Cardiac muscle cell (in vitro differentiated cells and primary cell): ENCODE measurements around the gene GUCY2F. TPM values are rescaled to one million over a fixed set of nuclear protein-coding genes. Genes with fewer than 3 reads are reported as not detected.

ENCODE experiments used
- DNase-seq, 2 donors: peaks; one replicate each; pipeline versions ENCODE4 v3.0.0 to v3.0.0-alpha.2; 2010 to 2017; ENCODE audit warnings: low read depth in 1 of 2, low spot score in 1 of 2
- H3K27ac ChIP-seq: fragments of 200-600 bp; sonication (generic); 2 replicates; pipeline ENCODE4 v1.5.1; 2016
- H3K27me3 ChIP-seq: fragments of 200-600 bp; sonication (generic); 2 replicates; pipeline ENCODE4 v1.6.0; 2016; ENCODE audit warnings: control low read depth
- H3K36me3 ChIP-seq: fragments of 200-600 bp; sonication (generic); 2 replicates; pipeline ENCODE4 v1.5.1; 2016; ENCODE audit warnings: control low read depth
- H3K4me1 ChIP-seq: fragments of 200-600 bp; sonication (generic); 2 replicates; pipeline ENCODE4 v1.8.1; 2017; ENCODE audit warnings: low read depth, mild to moderate bottlenecking, mixed run types
- H3K4me3 ChIP-seq: fragments of 200-600 bp; sonication (generic); 2 replicates; pipeline ENCODE4 v1.5.1; 2016; ENCODE audit warnings: mild to moderate bottlenecking
- H3K9me3 ChIP-seq: fragments of 200-600 bp; sonication (generic); 2 replicates; pipeline ENCODE4 v1.5.1; 2017; ENCODE audit warnings: low read depth, mild to moderate bottlenecking, control low read depth
- polyA plus RNA-seq: library from polyadenylated mRNA; unstranded; fragments of >200 nt; fragmentation: Nextera tagmentation; extraction: Ambion mirVana; gene quantifications from 2 replicates; pipeline ENCODE4 v1.2.1, GENCODE V29; 2016
- total RNA-seq: library from RNA; depleted of rRNA; stranded (reverse); fragments of >200 nt; gene quantifications from 2 replicates; pipeline ENCODE4 v1.2.3, GENCODE V29; 2016
- TF ChIP-seq, protein P1 (sequence below): IDR thresholded peaks from 2 replicates; pipeline ENCODE4 v1.5.1; 2012; ENCODE audit warnings: low read depth, mild to moderate bottlenecking, low read length

The GUCY2F gene
- total and polyA plus RNA-seq, 2 experiments from 2014 or later, result not detected

DNA sequence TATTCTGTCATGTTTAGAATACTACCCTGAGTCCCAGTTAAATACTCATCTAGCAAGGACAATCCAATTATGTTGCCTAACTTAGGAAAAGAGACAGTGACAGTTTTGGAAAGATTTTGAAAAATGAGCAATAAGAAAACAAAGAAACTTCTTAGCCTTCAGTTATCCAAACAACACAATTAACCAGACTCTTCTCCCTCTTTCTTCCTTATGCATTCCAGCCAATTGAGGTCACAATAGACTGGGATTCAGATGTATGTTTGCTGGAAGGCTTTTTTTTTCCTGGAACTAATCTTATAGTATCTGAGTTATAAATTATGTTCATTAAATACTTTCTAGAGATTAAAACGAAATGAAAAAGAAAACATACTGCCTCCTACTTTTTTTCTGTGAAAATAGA lies 109.6 kb downstream of the GUCY2F start:
- TF ChIP-seq, protein P1, sequence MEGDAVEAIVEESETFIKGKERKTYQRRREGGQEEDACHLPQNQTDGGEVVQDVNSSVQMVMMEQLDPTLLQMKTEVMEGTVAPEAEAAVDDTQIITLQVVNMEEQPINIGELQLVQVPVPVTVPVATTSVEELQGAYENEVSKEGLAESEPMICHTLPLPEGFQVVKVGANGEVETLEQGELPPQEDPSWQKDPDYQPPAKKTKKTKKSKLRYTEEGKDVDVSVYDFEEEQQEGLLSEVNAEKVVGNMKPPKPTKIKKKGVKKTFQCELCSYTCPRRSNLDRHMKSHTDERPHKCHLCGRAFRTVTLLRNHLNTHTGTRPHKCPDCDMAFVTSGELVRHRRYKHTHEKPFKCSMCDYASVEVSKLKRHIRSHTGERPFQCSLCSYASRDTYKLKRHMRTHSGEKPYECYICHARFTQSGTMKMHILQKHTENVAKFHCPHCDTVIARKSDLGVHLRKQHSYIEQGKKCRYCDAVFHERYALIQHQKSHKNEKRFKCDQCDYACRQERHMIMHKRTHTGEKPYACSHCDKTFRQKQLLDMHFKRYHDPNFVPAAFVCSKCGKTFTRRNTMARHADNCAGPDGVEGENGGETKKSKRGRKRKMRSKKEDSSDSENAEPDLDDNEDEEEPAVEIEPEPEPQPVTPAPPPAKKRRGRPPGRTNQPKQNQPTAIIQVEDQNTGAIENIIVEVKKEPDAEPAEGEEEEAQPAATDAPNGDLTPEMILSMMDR, result no peak
- no peaks in the 10 kb centered on the region for H3K27me3 ChIP-seq
- H3K4me1 ChIP-seq, result no peaks in the 10 kb centered on the region
- DNase-seq, result no peak
- H3K36me3 ChIP-seq, result no peaks in the 10 kb centered on the region
- H3K27ac ChIP-seq, result no peak overlapping the region
- H3K4me3 ChIP-seq, result no peak overlapping the region
- H3K9me3 ChIP-seq, result no peaks in the 10 kb centered on the region

- DNase-seq, result no peak
- Histone ChIP-seq H3K4me3 (no peak overlapping the region), H3K4me1 (no peaks in the 10 kb centered on the region), H3K9me3 (no peaks in the 10 kb centered on the region), H3K36me3 (no peaks in the 10 kb centered on the region), H3K27ac (no peak overlapping the region), H3K27me3 (no peaks in the 10 kb centered on the region)
- TF ChIP-seq, protein P1, result no peak
Measured at GRCh38 chrX:109362101-109362500, 119.8 kb downstream of the GUCY2F start.

GRCh38 chrX:109360301-109360700 lies 121.6 kb downstream of the GUCY2F start:
- Histone ChIP-seq H3K27me3 (no peaks in the 10 kb centered on the region), H3K4me3 (no peak overlapping the region), H3K27ac (no peak overlapping the region), H3K4me1 (no peaks in the 10 kb centered on the region), H3K36me3 (no peaks in the 10 kb centered on the region), H3K9me3 (no peaks in the 10 kb centered on the region)
- TF ChIP-seq, protein P1, result no peak
- DNase-seq, result no peak

DNA sequence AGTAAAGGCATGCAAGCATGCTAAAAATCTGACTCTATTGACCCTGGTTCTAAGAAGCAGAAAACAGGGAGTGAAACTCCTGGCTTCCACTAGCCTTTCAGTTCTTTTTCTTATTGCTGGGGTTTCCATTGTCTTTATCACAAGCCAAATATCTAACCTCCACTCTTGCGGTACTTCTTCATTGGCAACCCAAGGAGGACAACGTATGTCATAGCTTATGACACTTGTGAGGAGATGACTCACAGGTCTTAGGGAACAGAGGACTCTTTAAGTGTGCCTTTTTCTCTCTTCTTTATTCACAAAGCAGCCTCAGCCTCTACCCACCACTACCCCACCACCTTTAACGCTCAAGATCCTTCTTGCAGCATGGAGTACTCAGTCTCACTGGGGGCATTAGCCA lies 124.2 kb downstream of the GUCY2F start:
- no peak overlapping the region for H3K27ac ChIP-seq
- no peak overlapping the region for H3K4me3 ChIP-seq
- no peaks in the 10 kb centered on the region for H3K36me3 ChIP-seq
- DNase-seq, result no peak
- no peaks in the 10 kb centered on the region for H3K9me3 ChIP-seq
- H3K27me3 ChIP-seq, result no peaks in the 10 kb centered on the region
- TF ChIP-seq, protein P1, result no peak
- H3K4me1 ChIP-seq, result no peaks in the 10 kb centered on the region

GRCh38 chrX:109356684-109357083 lies 125.2 kb downstream of the GUCY2F start:
- no peaks in the 10 kb centered on the region for H3K9me3 ChIP-seq
- H3K27ac ChIP-seq, result no peak overlapping the region
- no peak overlapping the region for H3K4me3 ChIP-seq
- H3K27me3 ChIP-seq, result no peaks in the 10 kb centered on the region
- DNase-seq, result no peak
- peaks cover 5% of the 10 kb centered on the region for H3K4me1 ChIP-seq
- H3K36me3 ChIP-seq, result no peaks in the 10 kb centered on the region
- TF ChIP-seq, protein P1, result no peak
